ENCODE data around the gene ACP7.

DNA sequence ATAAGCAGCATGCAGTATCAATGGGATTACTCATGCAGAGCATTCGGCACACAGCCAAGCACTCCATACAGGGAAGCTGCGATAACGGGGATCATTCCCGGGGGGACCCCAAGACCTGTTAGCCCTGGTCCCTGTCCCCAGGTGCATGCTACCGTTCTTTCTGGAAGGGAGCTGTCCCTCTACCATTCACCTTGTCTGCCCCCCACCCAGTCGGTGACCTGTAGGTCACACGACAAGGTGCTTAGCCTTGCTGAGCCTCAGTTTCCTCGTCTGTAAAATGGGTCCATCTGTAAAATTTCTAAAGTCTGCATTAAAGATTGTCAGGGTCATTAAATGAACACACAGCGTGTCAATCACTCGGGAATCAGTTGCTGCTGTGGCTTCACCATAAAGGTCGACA lies 6.8 kb upstream of the ACP7 start:
- TF ChIP-seq EZH2 (IDR thresholded peaks at IDR 0.05; ENCODE audit: borderline replicate concordance, low read depth, low read length) (no peak), BCOR (IDR thresholded peaks at IDR 0.05) (peak; percentile 92), POLR2A (conservative IDR thresholded peaks at IDR 0.05) (no peak), ELF1 (tag; IDR thresholded peaks at IDR 0.05) (no peak), SIN3A (IDR thresholded peaks at IDR 0.05; ENCODE audit: borderline replicate concordance in 2 of 2, control insufficient read depth in 1 of 2, low read depth in 2 of 2, low read length in 2 of 2) (no peak)
- TF ChIP-seq, protein P1, sequence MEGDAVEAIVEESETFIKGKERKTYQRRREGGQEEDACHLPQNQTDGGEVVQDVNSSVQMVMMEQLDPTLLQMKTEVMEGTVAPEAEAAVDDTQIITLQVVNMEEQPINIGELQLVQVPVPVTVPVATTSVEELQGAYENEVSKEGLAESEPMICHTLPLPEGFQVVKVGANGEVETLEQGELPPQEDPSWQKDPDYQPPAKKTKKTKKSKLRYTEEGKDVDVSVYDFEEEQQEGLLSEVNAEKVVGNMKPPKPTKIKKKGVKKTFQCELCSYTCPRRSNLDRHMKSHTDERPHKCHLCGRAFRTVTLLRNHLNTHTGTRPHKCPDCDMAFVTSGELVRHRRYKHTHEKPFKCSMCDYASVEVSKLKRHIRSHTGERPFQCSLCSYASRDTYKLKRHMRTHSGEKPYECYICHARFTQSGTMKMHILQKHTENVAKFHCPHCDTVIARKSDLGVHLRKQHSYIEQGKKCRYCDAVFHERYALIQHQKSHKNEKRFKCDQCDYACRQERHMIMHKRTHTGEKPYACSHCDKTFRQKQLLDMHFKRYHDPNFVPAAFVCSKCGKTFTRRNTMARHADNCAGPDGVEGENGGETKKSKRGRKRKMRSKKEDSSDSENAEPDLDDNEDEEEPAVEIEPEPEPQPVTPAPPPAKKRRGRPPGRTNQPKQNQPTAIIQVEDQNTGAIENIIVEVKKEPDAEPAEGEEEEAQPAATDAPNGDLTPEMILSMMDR (IDR thresholded peaks at IDR 0.05 in 2 of 3, conservative IDR thresholded peaks at IDR 0.05 in 1 of 3; ENCODE audit: insufficient read depth in 2 of 3, low read depth in 1 of 3, low read length in 3 of 3) = no peak

All from K562 (cell line).